HepG2 (cell line): ENCODE results near the gene TUBA4B. TPM values are rescaled to one million over a fixed set of nuclear protein-coding genes. Genes with fewer than 3 reads are reported as not detected.

Experiments used
- PTBP1 ChIP-seq: fragments of 200-400 bp; formaldehyde crosslinking; IDR thresholded peaks from 2 replicates; pipeline ENCODE4 v1.6.1; 2018; ENCODE audit warnings: low read length, low read depth; ENCODE audit not compliant: poor library complexity, severe bottlenecking
- SYNCRIP ChIP-seq: fragments of 200-400 bp; formaldehyde crosslinking; IDR thresholded peaks from 2 replicates; pipeline ENCODE4 v1.6.1; 2018; ENCODE audit warnings: mild to moderate bottlenecking, low read depth, low read length; ENCODE audit not compliant: insufficient read depth
- TEAD3 ChIP-seq: optimal IDR thresholded peaks from 2 replicates; pipeline ENCODE3; 2016; ENCODE audit warnings: borderline replicate concordance
- ZMYM3 ChIP-seq: sonication (generic); formaldehyde crosslinking; IDR thresholded peaks from 2 replicates; pipeline ENCODE4 v1.5.1; 2020; ENCODE audit warnings: mild to moderate bottlenecking, missing genetic modification reagents
- ZNF121 ChIP-seq: sonication (generic); formaldehyde crosslinking; IDR thresholded peaks from 2 replicates; pipeline ENCODE4 v1.5.0; 2020; ENCODE audit warnings: mild to moderate bottlenecking, missing genetic modification reagents
- ZNF331 ChIP-seq: sonication (generic); formaldehyde crosslinking; IDR thresholded peaks from 2 replicates; pipeline ENCODE4 v1.4.0; 2020; ENCODE audit warnings: missing genetic modification reagents
- ZNF550 ChIP-seq: sonication (generic); formaldehyde crosslinking; IDR thresholded peaks from 2 replicates; pipeline ENCODE4 v1.4.0; 2020; ENCODE audit warnings: mild to moderate bottlenecking, missing genetic modification reagents, borderline replicate concordance
- ZSCAN20 ChIP-seq: sonication (generic); formaldehyde crosslinking; IDR thresholded peaks from 2 replicates; pipeline ENCODE4 v1.4.0; 2020; ENCODE audit warnings: missing genetic modification reagents, mild to moderate bottlenecking, borderline replicate concordance
- polyA plus RNA-seq, 8 experiments: library from polyadenylated mRNA; depleted of rRNA in 3 of 8; stranded (reverse) in 7 of 8; unstranded in 1 of 8; fragments of >200 nt; fragmentation: Illumina TruSeq in 4 of 8; extraction: Trizol in 4 of 8; gene quantifications; 2 replicates each; pipeline versions ENCODE4 v1.2.1 to v1.2.3, GENCODE V29; 2011 to 2016; ENCODE audit warnings: low read depth in 4 of 8, missing spikeins in 1 of 8, mixed read lengths in 1 of 8; ENCODE audit not compliant: insufficient read depth in 1 of 8
- total RNA-seq, 5 experiments: library from RNA; depleted of rRNA; stranded (reverse); fragments of >200 nt; fragmentation: Illumina TruSeq; extraction: Trizol; gene quantifications; 2 replicates each; pipeline ENCODE4 v1.2.3, GENCODE V29; 2016; ENCODE audit warnings: low read depth in 1 of 5
- TF ChIP-seq, protein P1 (sequence below): sonication (generic); formaldehyde crosslinking; IDR thresholded peaks from 2 replicates; pipeline ENCODE4 v1.4.0; 2020; ENCODE audit warnings: missing genetic modification reagents, low read depth, mild to moderate bottlenecking, borderline replicate concordance
- TF ChIP-seq, protein P2 (sequence below): sonication (generic); formaldehyde crosslinking; IDR thresholded peaks from 2 replicates; pipeline ENCODE4 v1.9.0; 2021; ENCODE audit warnings: mild to moderate bottlenecking, missing genetic modification reagents
- TF ChIP-seq, protein P3 (sequence below): sonication (generic); formaldehyde crosslinking; IDR thresholded peaks from 2 replicates; pipeline ENCODE4 v1.4.0; 2020; ENCODE audit warnings: missing genetic modification reagents
- TF ChIP-seq, protein P4 (sequence below): IDR thresholded peaks from 2 replicates; pipeline ENCODE4 v1.6.1; 2018; ENCODE audit warnings: missing genetic modification reagents
- TF ChIP-seq, protein P5 (sequence below): sonication (generic); formaldehyde crosslinking; IDR thresholded peaks from 2 replicates; pipeline ENCODE4 v1.5.0; 2020; ENCODE audit warnings: mild to moderate bottlenecking, missing genetic modification reagents, borderline replicate concordance

The TUBA4B gene
- total and polyA plus RNA-seq, 2 of the 13 experiments (the other 11 are each of a cell fraction or from before 2014, with no cell fraction given): 0.18 to 0.22 TPM

DNA sequence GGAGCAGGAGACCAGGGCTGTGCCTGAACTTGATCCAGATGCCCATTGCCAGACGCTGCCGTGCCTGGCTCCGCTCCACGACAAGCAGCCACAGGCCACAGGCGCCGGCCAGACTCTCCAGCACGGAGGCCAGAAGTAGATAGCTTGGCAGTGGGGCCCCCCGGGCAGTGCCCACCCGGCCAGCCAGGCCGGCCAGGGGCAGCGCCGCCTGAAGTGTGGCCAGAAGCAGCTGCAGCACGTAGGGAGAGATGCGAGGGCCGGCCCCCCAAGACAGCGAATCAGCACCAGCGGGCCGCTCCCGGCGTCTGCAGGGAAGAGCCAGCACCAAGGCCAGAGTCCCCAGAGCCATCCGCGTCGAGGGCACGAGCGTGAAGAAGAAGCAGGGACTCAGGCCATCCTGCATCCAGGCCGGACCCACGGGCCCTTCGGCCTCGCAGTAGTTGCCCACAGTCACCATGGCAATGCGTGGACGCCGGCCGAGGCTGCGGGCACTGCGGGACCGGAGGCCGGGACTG is 34.8 kb upstream of the TUBA4B start (continued):
- TF ChIP-seq, protein P1, sequence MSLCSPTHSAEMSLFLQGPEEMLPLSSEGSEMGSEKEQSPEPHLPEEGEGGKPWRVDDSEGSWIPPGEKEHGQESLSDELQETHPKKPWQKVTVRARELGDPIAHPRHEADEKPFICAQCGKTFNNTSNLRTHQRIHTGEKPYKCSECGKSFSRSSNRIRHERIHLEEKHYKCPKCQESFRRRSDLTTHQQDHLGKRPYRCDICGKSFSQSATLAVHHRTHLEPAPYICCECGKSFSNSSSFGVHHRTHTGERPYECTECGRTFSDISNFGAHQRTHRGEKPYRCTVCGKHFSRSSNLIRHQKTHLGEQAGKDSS: peak; percentile 11; the same call in 1 of the 2 replicates
- TF ChIP-seq, protein P2, sequence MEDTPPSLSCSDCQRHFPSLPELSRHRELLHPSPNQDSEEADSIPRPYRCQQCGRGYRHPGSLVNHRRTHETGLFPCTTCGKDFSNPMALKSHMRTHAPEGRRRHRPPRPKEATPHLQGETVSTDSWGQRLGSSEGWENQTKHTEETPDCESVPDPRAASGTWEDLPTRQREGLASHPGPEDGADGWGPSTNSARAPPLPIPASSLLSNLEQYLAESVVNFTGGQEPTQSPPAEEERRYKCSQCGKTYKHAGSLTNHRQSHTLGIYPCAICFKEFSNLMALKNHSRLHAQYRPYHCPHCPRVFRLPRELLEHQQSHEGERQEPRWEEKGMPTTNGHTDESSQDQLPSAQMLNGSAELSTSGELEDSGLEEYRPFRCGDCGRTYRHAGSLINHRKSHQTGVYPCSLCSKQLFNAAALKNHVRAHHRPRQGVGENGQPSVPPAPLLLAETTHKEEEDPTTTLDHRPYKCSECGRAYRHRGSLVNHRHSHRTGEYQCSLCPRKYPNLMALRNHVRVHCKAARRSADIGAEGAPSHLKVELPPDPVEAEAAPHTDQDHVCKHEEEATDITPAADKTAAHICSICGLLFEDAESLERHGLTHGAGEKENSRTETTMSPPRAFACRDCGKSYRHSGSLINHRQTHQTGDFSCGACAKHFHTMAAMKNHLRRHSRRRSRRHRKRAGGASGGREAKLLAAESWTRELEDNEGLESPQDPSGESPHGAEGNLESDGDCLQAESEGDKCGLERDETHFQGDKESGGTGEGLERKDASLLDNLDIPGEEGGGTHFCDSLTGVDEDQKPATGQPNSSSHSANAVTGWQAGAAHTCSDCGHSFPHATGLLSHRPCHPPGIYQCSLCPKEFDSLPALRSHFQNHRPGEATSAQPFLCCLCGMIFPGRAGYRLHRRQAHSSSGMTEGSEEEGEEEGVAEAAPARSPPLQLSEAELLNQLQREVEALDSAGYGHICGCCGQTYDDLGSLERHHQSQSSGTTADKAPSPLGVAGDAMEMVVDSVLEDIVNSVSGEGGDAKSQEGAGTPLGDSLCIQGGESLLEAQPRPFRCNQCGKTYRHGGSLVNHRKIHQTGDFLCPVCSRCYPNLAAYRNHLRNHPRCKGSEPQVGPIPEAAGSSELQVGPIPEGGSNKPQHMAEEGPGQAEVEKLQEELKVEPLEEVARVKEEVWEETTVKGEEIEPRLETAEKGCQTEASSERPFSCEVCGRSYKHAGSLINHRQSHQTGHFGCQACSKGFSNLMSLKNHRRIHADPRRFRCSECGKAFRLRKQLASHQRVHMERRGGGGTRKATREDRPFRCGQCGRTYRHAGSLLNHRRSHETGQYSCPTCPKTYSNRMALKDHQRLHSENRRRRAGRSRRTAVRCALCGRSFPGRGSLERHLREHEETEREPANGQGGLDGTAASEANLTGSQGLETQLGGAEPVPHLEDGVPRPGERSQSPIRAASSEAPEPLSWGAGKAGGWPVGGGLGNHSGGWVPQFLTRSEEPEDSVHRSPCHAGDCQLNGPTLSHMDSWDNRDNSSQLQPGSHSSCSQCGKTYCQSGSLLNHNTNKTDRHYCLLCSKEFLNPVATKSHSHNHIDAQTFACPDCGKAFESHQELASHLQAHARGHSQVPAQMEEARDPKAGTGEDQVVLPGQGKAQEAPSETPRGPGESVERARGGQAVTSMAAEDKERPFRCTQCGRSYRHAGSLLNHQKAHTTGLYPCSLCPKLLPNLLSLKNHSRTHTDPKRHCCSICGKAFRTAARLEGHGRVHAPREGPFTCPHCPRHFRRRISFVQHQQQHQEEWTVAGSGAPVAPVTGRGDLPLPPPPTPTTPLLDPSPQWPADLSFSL (CRISPR knock-in tag): 0 out of 2 replicates have a peak, but pooled peaks have one; percentile 26
- TF ChIP-seq, protein P3, sequence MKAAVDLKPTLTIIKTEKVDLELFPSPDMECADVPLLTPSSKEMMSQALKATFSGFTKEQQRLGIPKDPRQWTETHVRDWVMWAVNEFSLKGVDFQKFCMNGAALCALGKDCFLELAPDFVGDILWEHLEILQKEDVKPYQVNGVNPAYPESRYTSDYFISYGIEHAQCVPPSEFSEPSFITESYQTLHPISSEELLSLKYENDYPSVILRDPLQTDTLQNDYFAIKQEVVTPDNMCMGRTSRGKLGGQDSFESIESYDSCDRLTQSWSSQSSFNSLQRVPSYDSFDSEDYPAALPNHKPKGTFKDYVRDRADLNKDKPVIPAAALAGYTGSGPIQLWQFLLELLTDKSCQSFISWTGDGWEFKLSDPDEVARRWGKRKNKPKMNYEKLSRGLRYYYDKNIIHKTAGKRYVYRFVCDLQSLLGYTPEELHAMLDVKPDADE: no peak
- no peak for TF ChIP-seq ZNF121 (CRISPR knock-in tag)
- TF ChIP-seq ZSCAN20: no peak; the same call in 1 of the 2 replicates
- TF ChIP-seq ZNF331: no peak
- no peak; the same call in 1 of the 2 replicates for TF ChIP-seq ZMYM3 (CRISPR knock-in tag)
- TF ChIP-seq, protein P4, sequence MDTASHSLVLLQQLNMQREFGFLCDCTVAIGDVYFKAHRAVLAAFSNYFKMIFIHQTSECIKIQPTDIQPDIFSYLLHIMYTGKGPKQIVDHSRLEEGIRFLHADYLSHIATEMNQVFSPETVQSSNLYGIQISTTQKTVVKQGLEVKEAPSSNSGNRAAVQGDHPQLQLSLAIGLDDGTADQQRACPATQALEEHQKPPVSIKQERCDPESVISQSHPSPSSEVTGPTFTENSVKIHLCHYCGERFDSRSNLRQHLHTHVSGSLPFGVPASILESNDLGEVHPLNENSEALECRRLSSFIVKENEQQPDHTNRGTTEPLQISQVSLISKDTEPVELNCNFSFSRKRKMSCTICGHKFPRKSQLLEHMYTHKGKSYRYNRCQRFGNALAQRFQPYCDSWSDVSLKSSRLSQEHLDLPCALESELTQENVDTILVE (CRISPR knock-in tag): no peak
- TF ChIP-seq ZNF550 (CRISPR knock-in tag): no peak
- no peak for TF ChIP-seq TEAD3
- no peak for TF ChIP-seq SYNCRIP
- TF ChIP-seq, protein P5, sequence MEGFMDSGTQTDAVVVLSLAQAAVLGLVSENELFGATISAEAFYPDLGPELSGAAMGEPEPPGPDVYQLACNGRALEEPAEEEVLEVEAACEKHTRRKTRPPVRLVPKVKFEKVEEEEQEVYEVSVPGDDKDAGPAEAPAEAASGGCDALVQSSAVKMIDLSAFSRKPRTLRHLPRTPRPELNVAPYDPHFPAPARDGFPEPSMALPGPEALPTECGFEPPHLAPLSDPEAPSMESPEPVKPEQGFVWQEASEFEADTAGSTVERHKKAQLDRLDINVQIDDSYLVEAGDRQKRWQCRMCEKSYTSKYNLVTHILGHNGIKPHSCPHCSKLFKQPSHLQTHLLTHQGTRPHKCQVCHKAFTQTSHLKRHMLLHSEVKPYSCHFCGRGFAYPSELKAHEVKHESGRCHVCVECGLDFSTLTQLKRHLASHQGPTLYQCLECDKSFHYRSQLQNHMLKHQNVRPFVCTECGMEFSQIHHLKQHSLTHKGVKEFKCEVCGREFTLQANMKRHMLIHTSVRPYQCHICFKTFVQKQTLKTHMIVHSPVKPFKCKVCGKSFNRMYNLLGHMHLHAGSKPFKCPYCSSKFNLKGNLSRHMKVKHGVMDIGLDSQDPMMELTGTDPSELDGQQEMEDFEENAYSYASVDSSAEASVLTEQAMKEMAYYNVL (CRISPR knock-in tag): no peak
- TF ChIP-seq PTBP1: no peak
